ENCODE measurements around the gene GCC2.
A peak's percentile ranks its signal among the peaks of the same experiment; 100 is the strongest.
"Not testable (repeated sequence)": the region's sequence is repeated elsewhere in the genome, so short reads cannot be mapped to it uniquely, and the experiment has no call there.

The GCC2 gene

DNA sequence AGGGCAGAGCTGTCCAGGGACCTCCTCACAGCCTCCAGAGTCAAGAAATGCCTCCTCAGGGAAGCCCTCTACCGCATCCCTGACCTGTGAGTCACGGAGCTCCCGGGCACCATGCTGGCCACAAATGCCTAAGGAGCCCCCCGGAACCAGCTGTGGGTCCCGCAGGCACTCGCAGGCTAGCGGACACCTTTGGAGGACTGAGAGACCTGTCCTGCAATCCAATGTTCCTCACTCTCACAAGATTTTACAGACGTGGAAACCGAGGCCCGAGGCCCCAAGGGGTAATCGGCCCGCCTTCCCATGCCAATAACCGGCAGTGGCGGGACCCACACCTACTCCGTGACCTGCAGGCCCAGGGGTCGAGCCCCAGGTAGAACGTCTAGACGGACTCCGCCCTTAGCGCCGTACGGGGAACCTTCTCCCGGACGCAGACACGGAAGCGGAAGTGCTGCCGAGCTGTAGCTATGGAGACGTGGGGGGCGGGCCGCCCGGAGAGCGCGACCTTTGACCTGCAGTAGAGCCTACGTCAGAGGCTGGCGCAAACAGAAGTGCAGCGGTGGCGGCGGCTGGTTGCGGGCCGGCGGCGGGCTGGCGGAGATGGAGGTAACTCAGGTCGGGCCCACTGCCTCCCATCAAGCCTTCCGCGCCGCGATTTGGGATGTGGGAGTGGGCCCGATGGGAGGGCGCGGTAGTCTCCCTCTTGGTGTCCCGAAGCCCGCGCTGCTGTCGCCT is at the start of gene GCC2:
GCC2 (plus strand) TSS at position 529 of the 732 bp plus-strand sequence; CDS start at position 598, 69 bp downstream.
- peak; percentile 81 for DNase-seq

DNA sequence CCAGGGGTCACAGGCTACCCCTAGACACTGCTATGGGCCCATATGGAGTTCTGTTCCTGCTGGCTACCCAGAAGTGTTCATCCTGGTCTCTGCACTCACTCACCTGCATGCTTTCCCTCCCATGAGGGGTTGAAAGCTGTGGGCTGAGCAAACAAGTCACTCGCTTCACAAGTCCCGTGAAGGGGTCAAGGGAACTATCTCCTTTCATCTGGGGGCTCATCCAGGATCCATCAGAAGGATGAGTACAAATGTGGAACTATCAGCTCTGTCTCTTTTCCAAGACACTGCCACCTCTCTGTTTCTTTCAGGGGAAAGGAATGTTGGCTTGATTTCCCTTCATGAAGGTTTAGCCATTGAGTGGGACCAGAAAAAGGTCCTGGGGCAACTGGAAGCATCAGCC is 49.5 kb upstream of the GCC2 start:
- no peak for DNase-seq

DNA sequence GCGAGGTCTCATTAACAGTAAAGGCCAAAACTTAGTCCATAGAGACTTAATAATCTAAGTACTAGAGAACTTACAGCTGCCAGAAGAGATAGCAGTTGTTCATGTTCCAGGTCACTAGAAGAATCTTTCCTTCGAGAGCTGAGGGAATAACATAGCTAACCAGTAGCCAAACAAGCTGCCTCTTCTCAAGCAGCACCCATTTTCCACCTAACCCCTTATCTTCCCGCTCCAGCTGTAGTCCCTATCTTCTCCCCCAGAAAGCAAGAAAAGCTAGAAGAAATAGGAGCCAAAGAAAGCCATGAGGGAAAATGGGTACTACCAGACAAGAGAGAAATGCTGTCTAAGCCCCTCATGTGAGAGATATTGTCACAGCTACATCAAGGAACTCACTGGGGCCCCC is 47.2 kb upstream of the GCC2 start:
- no peak for DNase-seq

DNA sequence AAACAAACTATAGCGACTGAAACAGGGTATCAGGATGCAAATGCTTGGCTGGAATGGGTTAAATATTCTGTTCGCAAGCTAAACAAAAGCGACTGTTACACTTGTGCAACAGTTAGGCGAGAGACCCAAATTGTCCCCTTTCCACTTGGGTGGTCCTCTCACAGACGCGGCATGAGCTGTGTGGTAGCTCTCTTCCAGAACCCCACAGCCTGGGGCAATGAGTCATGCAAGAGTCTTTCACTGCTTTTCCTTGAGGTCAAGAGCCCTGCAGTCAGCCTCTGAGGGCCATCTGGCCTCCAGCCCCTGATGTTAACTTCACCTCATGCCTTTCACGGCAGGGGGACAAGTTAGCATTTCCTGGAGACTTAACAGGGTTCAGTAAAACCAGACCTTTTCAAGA is 45.5 kb upstream of the GCC2 start:
- no peak for DNase-seq

- no peak for DNase-seq
Measured at GRCh38 chr2:108404784-108405397, 44.1 kb upstream of the GCC2 start.

DNA sequence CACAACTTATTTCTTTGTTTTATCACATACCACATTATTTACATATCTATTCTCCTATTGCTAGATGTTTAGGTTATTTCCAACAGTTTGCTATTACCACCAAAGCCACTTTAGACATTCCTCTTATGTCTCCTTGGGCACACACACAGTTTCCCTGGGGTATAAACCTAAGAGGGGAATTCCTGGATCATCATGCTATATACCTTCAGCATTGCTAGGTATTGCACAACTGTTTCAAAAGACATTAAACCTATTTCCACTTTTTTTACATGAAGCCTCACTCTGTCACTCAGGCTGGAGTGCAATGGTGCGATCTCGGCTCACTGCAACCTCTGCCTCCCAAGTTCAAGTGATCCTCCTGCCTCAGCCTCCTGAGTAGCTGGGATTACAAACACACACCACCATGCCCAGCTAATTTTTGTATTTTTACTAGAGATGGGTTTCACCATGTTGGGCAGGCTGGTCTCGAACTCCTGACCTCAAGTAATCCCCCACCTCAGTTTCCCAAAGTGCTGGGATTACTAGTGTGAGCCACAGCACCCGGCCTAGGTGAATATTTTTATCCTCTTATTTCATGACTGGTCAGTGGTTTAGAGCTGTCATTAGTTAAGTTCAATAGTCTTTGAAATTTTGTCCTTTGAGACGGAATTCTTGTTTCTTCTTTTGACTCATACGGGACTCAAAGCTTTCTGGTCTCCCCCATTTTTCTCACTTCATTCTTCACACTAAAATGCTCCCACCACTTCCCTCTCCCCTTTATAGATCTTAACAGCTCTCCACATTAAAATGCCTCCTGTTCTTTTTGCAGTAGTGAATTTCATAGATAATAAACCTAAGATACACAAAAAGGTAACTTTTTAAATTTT is 40.9 kb upstream of the GCC2 start:
- no peak for DNase-seq

- no peak for DNase-seq
Measured at GRCh38 chr2:108409768-108410167, 39.2 kb upstream of the GCC2 start.

DNA sequence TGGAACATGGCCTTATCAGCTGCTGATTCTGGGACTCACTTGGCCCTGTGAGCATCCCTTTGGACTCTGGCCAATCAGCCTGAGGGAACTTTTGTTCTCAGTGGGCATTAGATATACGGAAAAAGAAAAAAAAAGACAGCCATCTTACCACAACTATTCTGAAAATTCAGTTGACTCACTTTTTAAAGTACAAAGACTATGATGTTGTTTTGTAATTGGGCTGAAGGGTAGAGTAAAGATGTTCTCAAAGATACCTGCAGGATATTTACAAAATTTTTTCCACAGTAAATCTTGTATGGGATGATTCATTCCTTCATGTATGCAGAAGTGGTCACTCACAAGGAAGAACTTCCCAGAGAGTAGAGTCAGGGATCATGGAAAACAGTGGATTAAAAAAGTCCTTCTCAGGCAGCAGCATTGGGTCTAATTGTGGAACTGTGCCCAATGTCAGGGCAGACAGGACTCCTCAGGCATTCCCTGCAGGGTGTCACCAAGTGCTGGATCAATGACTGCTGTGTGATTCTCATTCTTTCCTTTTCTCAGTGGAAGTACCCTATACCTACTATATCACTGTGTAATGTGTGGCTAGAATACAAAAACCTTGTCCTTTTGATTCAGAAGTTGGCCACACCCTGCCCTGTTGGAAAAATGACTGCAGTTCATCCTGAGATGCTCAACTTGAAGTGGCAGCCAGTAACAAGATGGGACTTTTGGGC is 35.9 kb upstream of the GCC2 start:
- no peak for DNase-seq

GRCh38 chr2:108413711-108414095 is 35.3 kb upstream of the GCC2 start:
- no peak for DNase-seq

DNA sequence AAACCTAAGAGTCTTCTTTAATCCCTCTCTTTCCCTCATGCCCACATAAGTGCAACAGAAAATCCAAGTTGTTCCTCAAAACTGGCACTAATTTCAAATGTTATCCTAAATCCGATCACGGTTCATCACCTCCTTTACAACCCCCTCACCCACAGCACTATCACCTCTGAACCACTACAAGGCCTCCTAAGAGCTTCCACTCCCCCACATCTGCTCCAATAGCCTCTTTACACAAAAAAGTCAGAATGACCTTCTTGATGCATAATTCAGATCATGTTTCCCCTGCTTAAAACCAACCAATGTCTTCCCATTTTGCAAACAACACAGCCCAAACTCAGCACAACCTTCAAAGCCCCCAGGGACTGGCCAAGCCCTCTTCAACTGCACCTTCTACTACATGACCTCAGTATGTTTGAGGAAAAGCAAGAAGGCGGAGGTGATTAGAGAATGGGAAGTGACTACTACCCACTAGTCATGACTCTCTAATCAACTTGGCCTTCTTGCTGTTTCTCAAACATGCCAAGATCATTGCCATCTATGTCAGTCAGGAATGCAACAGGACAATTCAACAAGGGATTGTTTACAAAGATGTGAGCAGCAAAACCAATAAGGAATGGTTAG is 34.6 kb upstream of the GCC2 start:
- DNase-seq: no peak

- no peak for DNase-seq
Measured at GRCh38 chr2:108414945-108415344, 34.1 kb upstream of the GCC2 start.

- no peak for DNase-seq
Measured at GRCh38 chr2:108417254-108417653, 31.8 kb upstream of the GCC2 start.

- no peak for DNase-seq
Measured at GRCh38 chr2:108418416-108418815, 30.6 kb upstream of the GCC2 start.

- no peak for DNase-seq
Measured at GRCh38 chr2:108423067-108423466, 25.9 kb upstream of the GCC2 start.

- DNase-seq: no peak
Measured at GRCh38 chr2:108423502-108424251, 25.3 kb upstream of the GCC2 start.

GRCh38 chr2:108428286-108429009 is 20.6 kb upstream of the GCC2 start:
- no peak for DNase-seq

GRCh38 chr2:108435578-108435977 is 13.4 kb upstream of the GCC2 start:
- not testable (repeated sequence) for DNase-seq

- DNase-seq: no peak
Measured at GRCh38 chr2:108436976-108437375, 12.0 kb upstream of the GCC2 start.

DNA sequence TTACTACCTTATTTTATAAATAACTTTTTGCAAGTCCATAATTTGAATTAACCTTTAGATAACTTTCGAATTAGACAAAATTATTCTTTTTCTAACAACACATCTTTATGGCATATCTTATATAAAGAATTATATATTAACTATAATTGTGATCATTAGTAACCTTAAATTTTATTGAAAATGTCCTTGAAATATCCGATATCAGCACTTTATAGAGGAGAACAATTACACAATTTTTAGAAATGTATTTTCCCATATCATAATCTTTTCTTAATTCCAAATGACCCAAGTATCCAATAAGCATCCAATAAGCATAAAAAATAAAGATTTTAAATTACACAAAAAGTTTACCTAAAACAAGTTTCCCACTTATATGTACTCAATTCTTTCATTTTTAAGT is 7.3 kb upstream of the GCC2 start:
- DNase-seq: no peak

GRCh38 chr2:108444941-108445840 is 3.8 kb upstream of the GCC2 start:
- DNase-seq: no peak

Data from KG1 (cell line).